Fibroblast of lung (primary cell): Measurements from ENCODE around the gene ABCB11. TPM values are rescaled to one million over a fixed set of nuclear protein-coding genes. Genes with fewer than 3 reads are reported as not detected.

Experiments used
- DNase-seq, 2 donors: peaks; one replicate each; pipeline versions ENCODE4 v3.0.0 to v3.0.0-alpha.2; 2010; ENCODE audit warnings: low read depth in 2 of 2
- H2AFZ ChIP-seq: 2 replicates; pipeline ENCODE4 v1.5.1; 2012; ENCODE audit warnings: low read length, control low read depth, inconsistent platforms
- H3K27ac ChIP-seq: 2 replicates; pipeline ENCODE4 v1.5.1; 2011; ENCODE audit warnings: low read length, control low read depth; ENCODE audit not compliant: insufficient read depth
- H3K27me3 ChIP-seq: 2 replicates; pipeline ENCODE4 v1.5.1; 2011; ENCODE audit warnings: mild to moderate bottlenecking, low read length; ENCODE audit not compliant: control insufficient read depth, insufficient read depth
- H3K36me3 ChIP-seq: 2 replicates; pipeline ENCODE4 v1.5.1; 2011; ENCODE audit warnings: low read length; ENCODE audit not compliant: control insufficient read depth, insufficient read depth
- H3K4me1 ChIP-seq: 2 replicates; pipeline ENCODE4 v1.5.1; 2011; ENCODE audit warnings: low read length; ENCODE audit not compliant: control insufficient read depth, insufficient read depth; ENCODE audit errors: extremely low read depth
- H3K4me2 ChIP-seq: 2 replicates; pipeline ENCODE4 v1.5.1; 2011; ENCODE audit warnings: low read length, control low read depth; ENCODE audit not compliant: insufficient read depth; ENCODE audit errors: extremely low read depth
- H3K4me3 ChIP-seq, 4 experiments: fragments of 200-600 bp in 1 of 4; sonication (generic) in 1 of 4; replicated peaks in 1 of 4; 2 replicates each; pipeline ENCODE4 v1.5.1; 2011 to 2016; ENCODE audit warnings: low read length in 4 of 4, low read depth in 3 of 4, mild to moderate bottlenecking in 3 of 4, control low read depth in 2 of 4, inconsistent platforms in 1 of 4, mixed read lengths in 1 of 4; ENCODE audit not compliant: insufficient read depth in 1 of 4; ENCODE audit errors: control extremely low read depth in 1 of 4
- H3K79me2 ChIP-seq: 2 replicates; pipeline ENCODE4 v1.5.1; 2012; ENCODE audit warnings: mild to moderate bottlenecking, low read length, inconsistent platforms; ENCODE audit not compliant: control insufficient read depth, insufficient read depth
- H3K9ac ChIP-seq: 2 replicates; pipeline ENCODE4 v1.5.1; 2011; ENCODE audit warnings: mild to moderate bottlenecking, low read length, control low read depth; ENCODE audit not compliant: insufficient read depth
- H3K9me3 ChIP-seq: 2 replicates; pipeline ENCODE4 v1.5.1; 2012; ENCODE audit warnings: low read depth, low read length; ENCODE audit not compliant: control insufficient read depth, insufficient read depth
- H4K20me1 ChIP-seq: 2 replicates; pipeline ENCODE4 v1.5.1; 2011; ENCODE audit warnings: low read length; ENCODE audit not compliant: control insufficient read depth, insufficient read depth; ENCODE audit errors: extremely low read depth
- CTCF ChIP-seq, 2 donors: IDR thresholded peaks in 1 of 2; conservative IDR thresholded peaks in 1 of 2; 1 replicate in 1 of 2; 2 replicates in 1 of 2; pipeline ENCODE4 v1.5.1; 2011 to 2012; ENCODE audit warnings: low read length in 2 of 2, control low read depth in 1 of 2, inconsistent platforms in 1 of 2, low read depth in 1 of 2, mild to moderate bottlenecking in 1 of 2
- EZH2 ChIP-seq: IDR thresholded peaks from 2 replicates; pipeline ENCODE4 v1.5.1; 2012; ENCODE audit warnings: low read length, control low read depth, mild to moderate bottlenecking; ENCODE audit errors: missing control alignments
- polyA plus RNA-seq, 2 donors: library from polyadenylated mRNA; depleted of rRNA in 1 of 2; stranded (reverse) in 1 of 2; unstranded in 1 of 2; fragments of >200 nt; gene quantifications; 2 replicates each; pipeline ENCODE4 v1.2.1, GENCODE V29; 2011 to 2012; ENCODE audit warnings: missing spikeins in 1 of 2
- total RNA-seq: library from RNA; depleted of rRNA; stranded (reverse); fragments of >200 nt; gene quantifications from 2 replicates; pipeline ENCODE4 v1.2.1, GENCODE V29; 2014

ABCB11 gene
- total and polyA plus RNA-seq, 2 donors (not counting 1 experiment from before 2014, with no cell fraction given), result not detected

GRCh38 chr2:168993538-168993937, 37.6 kb downstream of the ABCB11 start:
- Histone ChIP-seq H3K4me3 (no peak overlapping the region), H3K27ac (no peak overlapping the region)
- TF ChIP-seq EZH2 (no peak), CTCF (conservative IDR thresholded peaks at IDR 0.05 in 1 of 2, IDR thresholded peaks at IDR 0.05 in 1 of 2; ENCODE audit: low read depth in 1 of 2, low read length in 2 of 2) (no peak)

GRCh38 chr2:168992591-168993349, 38.4 kb downstream of the ABCB11 start:
- Histone ChIP-seq H3K9me3 (no peaks in the 10 kb centered on the region), H4K20me1 (no peaks in the 10 kb centered on the region), H3K4me3 (no peak overlapping the region), H3K36me3 (no peaks in the 10 kb centered on the region), H3K4me1 (no peaks in the 10 kb centered on the region), H3K27me3 (no peaks in the 10 kb centered on the region), H3K9ac (no peak overlapping the region), H3K4me2 (no peak overlapping the region), H2AFZ (no peak overlapping the region), H3K79me2 (no peaks in the 10 kb centered on the region), H3K27ac (no peak overlapping the region)
- DNase-seq, result peak; percentile 39 to 44
- TF ChIP-seq CTCF (conservative IDR thresholded peaks at IDR 0.05 in 1 of 2, IDR thresholded peaks at IDR 0.05 in 1 of 2; ENCODE audit: low read depth in 1 of 2, low read length in 2 of 2), result no peak
- TF ChIP-seq EZH2, result no peak

More at GRCh38 chr2:168993538-168993937, 37.6 kb downstream of the ABCB11 start:
- Histone ChIP-seq H3K9ac (no peak overlapping the region), H3K4me1 (no peaks in the 10 kb centered on the region), H3K36me3 (no peaks in the 10 kb centered on the region), H3K79me2 (no peaks in the 10 kb centered on the region), H4K20me1 (no peaks in the 10 kb centered on the region), H3K4me2 (no peak overlapping the region), H2AFZ (no peak overlapping the region), H3K27me3 (no peaks in the 10 kb centered on the region), H3K9me3 (no peaks in the 10 kb centered on the region)
- no peak for DNase-seq

- H4K20me1 ChIP-seq, result no peaks in the 10 kb centered on the region
- H3K4me3 ChIP-seq, result no peak overlapping the region
- peak in 1 of 2 donors; percentile 48 for DNase-seq
- no peak overlapping the region for H2AFZ ChIP-seq
- no peaks in the 10 kb centered on the region for H3K79me2 ChIP-seq
- TF ChIP-seq CTCF (conservative IDR thresholded peaks at IDR 0.05 in 1 of 2, IDR thresholded peaks at IDR 0.05 in 1 of 2; ENCODE audit: low read depth in 1 of 2, low read length in 2 of 2), result no peak
- no peak for TF ChIP-seq EZH2
- no peak overlapping the region for H3K27ac ChIP-seq
- H3K9ac ChIP-seq, result no peak overlapping the region
- H3K4me2 ChIP-seq, result no peak overlapping the region
- H3K36me3 ChIP-seq, result no peaks in the 10 kb centered on the region
- no peaks in the 10 kb centered on the region for H3K9me3 ChIP-seq
- H3K4me1 ChIP-seq, result no peaks in the 10 kb centered on the region
- no peaks in the 10 kb centered on the region for H3K27me3 ChIP-seq
Observed at GRCh38 chr2:168992026-168992425, 39.1 kb downstream of the ABCB11 start.
